DMS53 (cell line): Measurements from ENCODE around the gene DLX6.
"Not testable (repeated sequence)": the region's sequence is repeated elsewhere in the genome, so short reads cannot be mapped to it uniquely, and the experiment has no call there.

Source experiments
- DNase-seq: peaks from one replicate; lab custom pipeline; 2025; lab: John Stamatoyannopoulos, UW

DLX6 gene

DNA sequence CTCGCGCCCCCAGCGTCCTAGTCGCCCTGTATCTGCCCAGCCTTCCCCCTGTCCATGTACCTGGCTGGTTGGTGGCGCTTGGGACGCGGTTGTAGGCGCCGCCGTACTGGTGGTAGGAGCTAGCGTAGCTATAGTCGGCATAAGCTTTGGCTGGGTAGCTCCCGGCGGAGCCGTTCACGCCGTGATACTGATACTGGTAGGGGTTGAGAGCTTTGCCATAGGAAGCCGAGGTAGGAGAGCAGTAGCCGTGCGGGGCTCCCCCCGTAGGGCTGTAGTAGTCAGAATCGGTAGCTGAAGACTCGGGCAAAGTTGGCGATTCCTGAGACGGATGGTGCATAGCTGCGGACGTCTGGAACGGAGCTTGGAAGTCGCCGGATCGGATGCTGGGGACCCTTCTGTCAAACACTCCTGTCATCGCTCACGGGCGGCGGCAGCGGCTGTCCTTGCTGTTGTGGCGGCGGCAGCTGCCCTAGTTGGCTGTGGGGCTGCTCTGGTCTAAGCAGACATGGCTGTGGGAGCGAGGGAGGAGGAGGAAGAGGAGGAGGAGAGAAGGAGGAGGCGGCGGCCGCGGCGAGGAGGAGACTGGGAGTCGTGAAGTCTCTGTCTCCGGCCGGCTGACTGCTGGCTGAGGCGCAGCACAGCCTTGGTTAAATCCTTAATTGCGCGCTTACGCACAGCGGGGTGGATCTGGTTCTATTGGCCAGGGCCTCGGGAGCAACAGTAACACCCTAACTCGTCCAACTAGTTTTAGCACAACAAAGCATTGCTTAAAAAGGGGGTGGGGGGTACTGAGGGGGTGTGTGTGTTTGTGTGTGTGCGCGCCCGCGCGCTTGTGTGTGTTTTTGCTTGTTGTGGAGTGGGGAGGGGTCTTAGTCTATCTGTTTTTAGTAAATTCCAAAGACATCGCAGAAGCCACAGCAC lies 19.1 kb downstream of the DLX6 start, which contains the start of gene DLX5:
Gene DLX5, minus strand, starts transcription at position 623 of the 921 bp plus-strand sequence. Its CDS starts 208 bp downstream, at position 415.
- peak; percentile 92 for DNase-seq

- peak; percentile 32 for DNase-seq
Measured at GRCh38 chr7:97025130-97025499, 19.8 kb downstream of the DLX6 start.

DNA sequence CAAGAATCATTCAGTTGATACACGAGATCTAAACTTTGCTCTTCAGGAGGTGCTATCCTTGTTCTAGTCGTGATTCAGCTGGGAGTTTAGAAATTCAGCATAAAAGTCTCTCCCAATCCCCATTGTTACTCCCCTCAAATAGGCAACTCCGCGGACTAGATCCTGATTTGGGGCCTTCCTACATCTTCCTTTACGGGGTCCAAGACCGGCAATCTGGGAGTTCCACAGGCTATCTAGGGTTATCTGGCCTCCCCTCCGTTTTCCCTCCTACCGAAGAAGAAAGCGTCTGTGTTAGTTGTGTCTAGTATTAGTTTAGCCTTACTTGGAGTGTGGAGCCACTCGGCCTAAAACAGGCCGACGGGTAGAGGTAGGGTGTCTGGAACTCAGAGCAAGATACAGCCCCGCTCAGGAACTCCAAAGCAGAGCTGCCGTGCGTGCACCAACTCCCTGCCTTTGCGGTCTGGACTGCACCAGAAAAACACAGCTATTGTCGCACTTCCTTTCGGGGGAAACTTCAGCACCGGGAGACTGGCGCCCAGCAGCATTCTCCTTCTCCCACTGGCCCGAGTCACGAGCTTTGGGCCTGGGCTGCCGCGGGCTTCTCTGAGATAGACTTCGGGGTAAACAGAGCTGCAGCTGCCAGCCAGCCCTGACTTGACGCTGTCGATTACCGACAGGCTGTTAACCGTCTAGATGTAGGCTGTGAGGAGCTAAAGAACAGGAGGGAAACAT lies 20.8 kb downstream of the DLX6 start:
- DNase-seq: peak; percentile 58

- DNase-seq: no peak
Measured at GRCh38 chr7:97026715-97027426, 21.5 kb downstream of the DLX6 start.

DNA sequence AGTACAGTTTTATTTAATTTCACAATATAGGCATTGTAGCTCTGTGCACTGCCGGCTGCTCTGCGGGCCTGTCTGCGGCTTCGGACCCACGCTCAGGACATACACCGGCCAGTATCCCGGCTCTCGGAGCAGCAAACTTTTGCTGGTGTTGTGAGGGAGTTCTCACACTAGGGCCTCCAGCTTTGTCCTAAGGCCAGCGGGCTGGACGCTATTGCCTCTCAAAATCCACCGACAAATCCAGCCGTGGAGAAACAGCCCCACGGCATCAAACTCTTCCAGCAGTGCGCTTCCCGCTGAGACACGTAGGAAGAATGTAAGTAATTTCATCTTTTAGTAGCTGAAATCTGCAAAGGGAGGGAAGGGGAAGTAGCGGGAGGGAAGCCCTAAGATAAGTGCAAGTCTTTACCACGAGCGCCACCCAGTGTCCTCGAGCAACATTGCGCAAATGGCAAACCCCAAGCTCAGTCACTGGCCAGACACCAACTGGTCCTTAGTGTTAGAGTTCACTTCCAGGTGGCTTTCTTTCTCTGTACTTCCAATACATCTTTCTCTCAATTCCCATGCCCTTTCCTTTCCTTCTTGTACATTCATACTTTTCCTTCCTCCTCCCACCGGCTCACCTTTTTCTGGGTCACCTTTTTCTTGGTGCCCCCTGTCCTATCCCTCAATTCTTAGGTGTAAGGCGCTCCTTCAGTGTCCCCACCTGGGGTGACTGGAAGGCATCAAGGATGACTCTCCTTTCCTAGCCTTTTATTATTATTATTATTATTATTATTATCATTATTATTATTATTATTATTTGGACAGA lies 22.3 kb downstream of the DLX6 start:
- DNase-seq: peak; percentile 91

DNA sequence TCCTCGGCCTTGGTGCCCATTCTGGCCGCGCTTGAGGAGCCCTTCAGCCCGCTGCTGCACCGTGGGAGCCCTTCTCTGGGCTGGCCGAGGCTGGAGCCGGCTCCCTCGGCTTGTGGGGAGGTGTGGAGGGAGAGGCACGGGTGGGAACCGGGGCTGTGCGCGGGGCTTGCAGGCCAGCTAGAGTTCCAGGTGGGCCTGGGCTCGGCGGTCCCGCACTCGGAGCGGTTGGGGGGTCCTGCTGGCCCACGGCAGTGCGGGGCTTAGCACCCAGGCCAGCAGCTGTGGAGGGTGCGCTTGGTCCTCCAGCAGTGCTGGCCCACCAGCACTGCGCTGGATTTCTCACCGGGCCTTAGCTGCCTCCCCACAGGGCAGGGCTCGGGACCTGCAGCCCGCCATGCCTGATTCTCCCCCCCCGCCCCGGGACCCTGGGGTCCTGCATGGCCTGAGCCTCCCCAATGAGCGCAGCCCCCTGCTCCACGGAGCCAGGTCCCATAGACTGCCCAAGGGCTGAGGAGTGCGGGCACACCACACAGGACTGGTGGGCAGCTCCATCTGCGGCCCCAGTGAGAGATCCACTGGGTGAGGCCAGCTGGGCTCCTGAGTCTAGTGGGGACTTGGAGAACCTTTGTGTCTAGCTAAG lies 29.0 kb downstream of the DLX6 start:
- not testable (repeated sequence) for DNase-seq

DNA sequence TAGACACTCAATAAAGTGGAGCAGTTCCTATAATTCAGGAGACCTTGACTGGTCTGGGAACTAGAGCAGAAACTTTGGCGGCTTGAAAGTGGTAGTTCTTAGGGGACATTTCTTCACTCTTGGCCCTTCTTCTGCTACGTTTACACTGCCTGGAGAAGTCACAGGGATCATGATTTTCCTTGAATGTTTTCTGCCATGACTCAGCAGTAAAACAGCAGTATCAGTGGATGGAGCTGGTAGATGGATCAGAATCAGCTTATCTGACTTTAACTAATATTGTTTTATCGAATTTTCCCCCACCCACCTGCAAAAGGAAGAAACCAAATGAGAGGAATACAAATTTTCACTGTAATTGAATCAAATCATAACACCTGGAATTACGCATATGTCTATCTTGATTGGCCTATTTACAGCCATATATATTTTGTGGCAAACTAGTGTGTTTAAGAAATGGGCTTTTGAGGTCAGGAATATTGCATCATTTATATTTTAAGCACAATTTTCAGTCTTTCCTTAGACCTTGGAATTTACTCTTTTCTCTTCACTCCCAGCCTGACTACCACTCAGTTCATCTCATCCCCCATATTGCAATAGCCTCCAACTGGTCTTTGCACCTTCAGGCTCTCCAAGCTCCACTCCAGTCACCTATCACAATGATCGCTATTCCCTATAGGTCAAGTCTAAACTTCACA lies 34.2 kb downstream of the DLX6 start:
- DNase-seq: no peak

DNA sequence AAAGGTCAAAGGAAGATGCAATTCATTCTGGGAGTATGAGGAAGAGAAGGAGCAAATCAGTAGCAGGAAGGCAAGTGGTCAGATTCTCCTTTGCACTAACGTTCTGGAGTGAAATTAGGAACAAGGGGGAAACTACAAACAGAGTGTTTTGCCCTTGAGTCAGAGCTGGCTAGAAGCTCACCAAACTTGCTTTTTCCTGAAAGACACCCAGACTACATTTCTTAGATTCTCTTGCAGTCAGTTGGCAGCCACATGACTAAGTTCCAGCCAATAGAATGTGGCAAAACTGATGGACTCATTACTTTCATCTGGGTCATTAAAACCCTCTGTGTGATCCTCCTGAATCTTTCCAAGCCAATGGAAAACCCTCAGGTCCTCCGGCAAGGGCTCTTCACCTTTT lies 37.9 kb downstream of the DLX6 start:
- DNase-seq: no peak
